Panc1 (cell line): ENCODE measurements around the gene FCN2. TPM values are rescaled to one million over a fixed set of nuclear protein-coding genes. Genes with fewer than 3 reads are reported as not detected.

ENCODE experiments used
- ATAC-seq: fragments of 200-7000 bp; cut with Tn5 transposase; 2 replicates; pipeline ENCODE4 v1.9.1; 2020; ENCODE audit warnings: mild to moderate bottlenecking, moderate library complexity
- BruUV-seq: library from RNA; stranded (reverse); fragments of 400-500 nt; replicated peaks from 2 replicates; lab custom pipeline; 2021; lab: Mats Ljungman, UMichigan
- CTCF ChIA-PET: fragments of 300-600 bp; sonication (Branson Sonifier 250); formaldehyde crosslinking; loops from one replicate; lab custom pipeline; 2022; ENCODE audit warnings: antibody characterized with exemption; lab: Charles Lee
- POLR2A ChIA-PET: fragments of 300-600 bp; sonication (Branson Sonifier 250); formaldehyde crosslinking; loops from one replicate; lab custom pipeline; 2022; ENCODE audit warnings: antibody characterized with exemption; lab: Charles Lee
- DNase-seq: peaks from one replicate; pipeline ENCODE4 v3.0.0-alpha.2; 2010; ENCODE audit warnings: low read depth, low spot score
- H3K27ac ChIP-seq: 2 replicates; pipeline ENCODE4 v1.5.1; 2011; ENCODE audit warnings: mild to moderate bottlenecking, low read length, inconsistent platforms
- H3K27me3 ChIP-seq: fragments of 200-500 bp; sonication (Bioruptor generic); 2 replicates; pipeline ENCODE4 v1.6.0; 2014; ENCODE audit warnings: low read length, inconsistent platforms; ENCODE audit not compliant: control insufficient read depth, insufficient read depth
- H3K36me3 ChIP-seq: fragments of 200-500 bp; sonication (Bioruptor generic); 2 replicates; pipeline ENCODE4 v1.5.1; 2014; ENCODE audit warnings: inconsistent platforms, mild to moderate bottlenecking, low read length, moderate library complexity; ENCODE audit not compliant: control insufficient read depth, insufficient read depth
- H3K4me1 ChIP-seq: 2 replicates; pipeline ENCODE4 v1.5.1; 2011; ENCODE audit warnings: inconsistent platforms, mild to moderate bottlenecking, low read length, moderate library complexity; ENCODE audit not compliant: control insufficient read depth, insufficient read depth
- H3K4me3 ChIP-seq, 2 experiments: 2 replicates each; pipeline ENCODE4 v1.5.1; 2011 to 2012; ENCODE audit warnings: low read depth in 2 of 2, low read length in 2 of 2, mild to moderate bottlenecking in 2 of 2, inconsistent platforms in 1 of 2, moderate library complexity in 1 of 2
- H3K9me3 ChIP-seq: fragments of 200-500 bp; sonication (Bioruptor generic); 2 replicates; pipeline ENCODE4 v1.5.1; 2014; ENCODE audit warnings: low read depth, mild to moderate bottlenecking, inconsistent platforms, low read length, moderate library complexity; ENCODE audit not compliant: control insufficient read depth, insufficient read depth
- POLR2AphosphoS5 ChIP-seq: IDR thresholded peaks from 2 replicates; pipeline ENCODE4 v1.6.1; 2012; ENCODE audit warnings: mild to moderate bottlenecking, low read depth, low read length, moderate library complexity
- SIN3A ChIP-seq: IDR thresholded peaks from 2 replicates; pipeline ENCODE4 v1.6.1; 2012; ENCODE audit warnings: low read depth, mild to moderate bottlenecking, low read length, moderate library complexity, borderline replicate concordance; ENCODE audit not compliant: insufficient read depth
- TCF7L2 ChIP-seq: IDR thresholded peaks from 2 replicates; pipeline ENCODE4 v1.6.1; 2011; ENCODE audit warnings: mild to moderate bottlenecking, low read depth, low read length, inconsistent platforms
- in situ Hi-C: cut with HindIII; loops from 2 replicates; pipeline ENCODE4 v1.10.0; 2016; ENCODE audit warnings: low sequenced_read_pairs, low pct_unique_long_range_greater_than_20kb
- intact Hi-C: fragments of 100-400 bp; cut with micrococcal nuclease; formaldehyde crosslinking; loops from one replicate; pipeline ENCODE4 v1.10.0; 2022; ENCODE audit not compliant: unreplicated experiment
- total RNA-seq: library from RNA; stranded (reverse); gene quantifications from one replicate; pipeline ENCODE4 v1.2.1, GENCODE V29; 2021; ENCODE audit not compliant: unreplicated experiment
- TF ChIP-seq, protein P1 (sequence below), 2 experiments: IDR thresholded peaks; 2 replicates each; pipeline ENCODE4 v1.6.1; 2011 to 2012; ENCODE audit warnings: low read depth in 2 of 2, control low read depth in 1 of 2, low read length in 1 of 2, mild to moderate bottlenecking in 1 of 2, moderate library complexity in 1 of 2; ENCODE audit not compliant: insufficient read depth in 1 of 2
- TF ChIP-seq, protein P2 (sequence below): fragments of 450-650 bp; IDR thresholded peaks from 2 replicates; pipeline ENCODE4 v1.5.1; 2017; ENCODE audit warnings: mild to moderate bottlenecking

Gene FCN2
- total RNA-seq, 1 experiment from 2014 or later: not detected

DNA sequence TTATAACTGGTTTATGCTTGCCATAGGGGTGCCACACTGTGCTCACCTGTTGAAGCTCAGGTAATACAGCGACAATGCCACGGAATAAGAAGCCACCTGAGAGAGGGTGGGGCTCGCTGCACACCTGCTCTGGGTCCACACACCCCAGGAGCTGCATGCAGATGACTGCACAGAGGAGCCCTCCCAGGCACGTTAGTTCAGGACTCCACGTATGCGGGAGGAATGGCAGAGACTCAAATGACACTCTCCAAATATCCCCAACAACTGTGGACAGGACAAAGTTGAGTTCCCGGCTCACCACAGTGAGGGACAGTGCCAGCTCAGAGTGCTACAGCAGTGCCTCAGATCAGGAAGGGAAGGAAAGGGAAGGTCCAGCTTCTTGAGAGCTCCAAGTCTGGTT lies 42.9 kb downstream of the FCN2 start:
- no peak overlapping the region for H3K27ac ChIP-seq
- POLR2A ChIA-PET: no interaction called here
- intact Hi-C loops (no loop called here), in situ Hi-C loops (no loop called here)
- no TSS peak for BruUV-seq
- CTCF ChIA-PET: no interaction called here
- TF ChIP-seq, protein P1, sequence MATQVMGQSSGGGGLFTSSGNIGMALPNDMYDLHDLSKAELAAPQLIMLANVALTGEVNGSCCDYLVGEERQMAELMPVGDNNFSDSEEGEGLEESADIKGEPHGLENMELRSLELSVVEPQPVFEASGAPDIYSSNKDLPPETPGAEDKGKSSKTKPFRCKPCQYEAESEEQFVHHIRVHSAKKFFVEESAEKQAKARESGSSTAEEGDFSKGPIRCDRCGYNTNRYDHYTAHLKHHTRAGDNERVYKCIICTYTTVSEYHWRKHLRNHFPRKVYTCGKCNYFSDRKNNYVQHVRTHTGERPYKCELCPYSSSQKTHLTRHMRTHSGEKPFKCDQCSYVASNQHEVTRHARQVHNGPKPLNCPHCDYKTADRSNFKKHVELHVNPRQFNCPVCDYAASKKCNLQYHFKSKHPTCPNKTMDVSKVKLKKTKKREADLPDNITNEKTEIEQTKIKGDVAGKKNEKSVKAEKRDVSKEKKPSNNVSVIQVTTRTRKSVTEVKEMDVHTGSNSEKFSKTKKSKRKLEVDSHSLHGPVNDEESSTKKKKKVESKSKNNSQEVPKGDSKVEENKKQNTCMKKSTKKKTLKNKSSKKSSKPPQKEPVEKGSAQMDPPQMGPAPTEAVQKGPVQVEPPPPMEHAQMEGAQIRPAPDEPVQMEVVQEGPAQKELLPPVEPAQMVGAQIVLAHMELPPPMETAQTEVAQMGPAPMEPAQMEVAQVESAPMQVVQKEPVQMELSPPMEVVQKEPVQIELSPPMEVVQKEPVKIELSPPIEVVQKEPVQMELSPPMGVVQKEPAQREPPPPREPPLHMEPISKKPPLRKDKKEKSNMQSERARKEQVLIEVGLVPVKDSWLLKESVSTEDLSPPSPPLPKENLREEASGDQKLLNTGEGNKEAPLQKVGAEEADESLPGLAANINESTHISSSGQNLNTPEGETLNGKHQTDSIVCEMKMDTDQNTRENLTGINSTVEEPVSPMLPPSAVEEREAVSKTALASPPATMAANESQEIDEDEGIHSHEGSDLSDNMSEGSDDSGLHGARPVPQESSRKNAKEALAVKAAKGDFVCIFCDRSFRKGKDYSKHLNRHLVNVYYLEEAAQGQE (IDR thresholded peaks at IDR 0.05; ENCODE audit: insufficient read depth in 1 of 2, low read depth in 2 of 2, low read length in 1 of 2): no peak
- TF ChIP-seq, protein P2, sequence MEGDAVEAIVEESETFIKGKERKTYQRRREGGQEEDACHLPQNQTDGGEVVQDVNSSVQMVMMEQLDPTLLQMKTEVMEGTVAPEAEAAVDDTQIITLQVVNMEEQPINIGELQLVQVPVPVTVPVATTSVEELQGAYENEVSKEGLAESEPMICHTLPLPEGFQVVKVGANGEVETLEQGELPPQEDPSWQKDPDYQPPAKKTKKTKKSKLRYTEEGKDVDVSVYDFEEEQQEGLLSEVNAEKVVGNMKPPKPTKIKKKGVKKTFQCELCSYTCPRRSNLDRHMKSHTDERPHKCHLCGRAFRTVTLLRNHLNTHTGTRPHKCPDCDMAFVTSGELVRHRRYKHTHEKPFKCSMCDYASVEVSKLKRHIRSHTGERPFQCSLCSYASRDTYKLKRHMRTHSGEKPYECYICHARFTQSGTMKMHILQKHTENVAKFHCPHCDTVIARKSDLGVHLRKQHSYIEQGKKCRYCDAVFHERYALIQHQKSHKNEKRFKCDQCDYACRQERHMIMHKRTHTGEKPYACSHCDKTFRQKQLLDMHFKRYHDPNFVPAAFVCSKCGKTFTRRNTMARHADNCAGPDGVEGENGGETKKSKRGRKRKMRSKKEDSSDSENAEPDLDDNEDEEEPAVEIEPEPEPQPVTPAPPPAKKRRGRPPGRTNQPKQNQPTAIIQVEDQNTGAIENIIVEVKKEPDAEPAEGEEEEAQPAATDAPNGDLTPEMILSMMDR: no peak
- TF ChIP-seq TCF7L2 (no peak), SIN3A (no peak), POLR2AphosphoS5 (no peak)
- no peaks in the 10 kb centered on the region for H3K4me1 ChIP-seq
- H3K4me3 ChIP-seq: no peak overlapping the region
- no peaks in the 10 kb centered on the region for H3K36me3 ChIP-seq
- ATAC-seq: no peak
- no peaks in the 10 kb centered on the region; the same call in 1 of the 2 replicates for H3K9me3 ChIP-seq
- no peak for DNase-seq
- H3K27me3 ChIP-seq: no peaks in the 10 kb centered on the region; the same call in 1 of the 2 replicates

DNA sequence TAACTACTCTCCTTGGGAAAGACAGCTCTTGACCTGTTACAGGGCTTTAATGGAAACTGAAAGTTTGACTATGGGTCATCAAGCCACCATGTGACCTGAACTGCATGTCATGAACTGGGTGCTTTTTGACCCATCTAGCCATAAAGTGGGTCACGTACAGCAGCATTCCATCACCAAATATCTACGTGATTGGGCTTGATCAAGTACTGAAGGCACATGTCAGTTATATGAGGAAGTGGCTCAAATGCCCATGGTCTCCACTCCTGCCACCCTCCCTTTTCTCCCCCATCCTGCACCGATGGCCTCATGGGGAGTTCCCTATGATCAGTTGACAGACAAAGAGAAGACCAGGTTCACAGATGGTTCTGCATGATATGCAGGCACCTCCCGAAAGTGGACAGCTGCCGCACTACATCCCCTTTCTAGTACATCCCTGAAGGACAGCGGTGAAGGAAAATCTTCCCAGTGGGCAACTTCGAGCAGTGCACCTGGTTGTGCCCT lies 44.5 kb downstream of the FCN2 start:
- Histone ChIP-seq H3K27ac (no peak overlapping the region), H3K36me3 (no peaks in the 10 kb centered on the region), H3K27me3 (no peaks in the 10 kb centered on the region; the same call in 1 of the 2 replicates), H3K9me3 (no peaks in the 10 kb centered on the region), H3K4me3 (no peak overlapping the region), H3K4me1 (no peaks in the 10 kb centered on the region)
- TF ChIP-seq SIN3A (no peak), TCF7L2 (no peak), POLR2AphosphoS5 (no peak)
- TF ChIP-seq, protein P2: no peak
- TF ChIP-seq, protein P1 (IDR thresholded peaks at IDR 0.05; ENCODE audit: insufficient read depth in 1 of 2, low read depth in 2 of 2, low read length in 1 of 2): no peak
- POLR2A ChIA-PET: no interaction called here
- BruUV-seq: no TSS peak
- DNase-seq (no peak), ATAC-seq (no peak)
- in situ Hi-C loops (no loop called here), intact Hi-C loops (no loop called here)
- CTCF ChIA-PET: no interaction called here
